Measurements from ENCODE around the gene TLX1. TPM values are rescaled to one million over a fixed set of nuclear protein-coding genes. Genes with fewer than 3 reads are reported as not detected.

The TLX1 gene
- not detected for polyA plus RNA-seq (2012; ENCODE audit: missing spikeins)

- DNase-seq (ENCODE audit: insufficient read length) (no peak), FAIRE-seq (no peak)
- TF ChIP-seq POLR2A (IDR thresholded peaks at IDR 0.05; ENCODE audit: low read depth, low read length): no peak
- no peak for TF ChIP-seq TAF1 (IDR thresholded peaks at IDR 0.05; ENCODE audit: borderline replicate concordance, low read depth, low read length)
- TF ChIP-seq POLR2AphosphoS5 (IDR thresholded peaks at IDR 0.05; ENCODE audit: low read depth, low read length): no peak
Observed at GRCh38 chr10:101130984-101131961, at the start of gene TLX1. TLX1 (plus strand) TSS chr10:101131300; CDS start chr10:101131542, 242 bp downstream.

- TF ChIP-seq POLR2AphosphoS5 (IDR thresholded peaks at IDR 0.05; ENCODE audit: low read depth, low read length): no peak
- TF ChIP-seq TAF1 (IDR thresholded peaks at IDR 0.05; ENCODE audit: borderline replicate concordance, low read depth, low read length): no peak
- no peak for TF ChIP-seq POLR2A (IDR thresholded peaks at IDR 0.05; ENCODE audit: low read depth, low read length)
- FAIRE-seq (no peak), DNase-seq (ENCODE audit: insufficient read length) (no peak)
Observed at GRCh38 chr10:101085846-101086245, 45.3 kb upstream of the TLX1 start.

GRCh38 chr10:101087376-101087775 lies 43.7 kb upstream of the TLX1 start:
- TF ChIP-seq POLR2A (IDR thresholded peaks at IDR 0.05; ENCODE audit: low read depth, low read length) (no peak), TAF1 (IDR thresholded peaks at IDR 0.05; ENCODE audit: borderline replicate concordance, low read depth, low read length) (no peak), POLR2AphosphoS5 (IDR thresholded peaks at IDR 0.05; ENCODE audit: low read depth, low read length) (no peak)
- no peak for DNase-seq (ENCODE audit: insufficient read length)
- no peak for FAIRE-seq

- no peak for DNase-seq (ENCODE audit: insufficient read length)
Observed at GRCh38 chr10:101087965-101088364, 43.1 kb upstream of the TLX1 start.

GRCh38 chr10:101089520-101090299 lies 41.4 kb upstream of the TLX1 start:
- no peak for FAIRE-seq
- TF ChIP-seq TAF1 (IDR thresholded peaks at IDR 0.05; ENCODE audit: borderline replicate concordance, low read depth, low read length) (no peak), POLR2A (IDR thresholded peaks at IDR 0.05; ENCODE audit: low read depth, low read length) (no peak), POLR2AphosphoS5 (IDR thresholded peaks at IDR 0.05; ENCODE audit: low read depth, low read length) (no peak)
- DNase-seq (ENCODE audit: insufficient read length): no peak

More at GRCh38 chr10:101087965-101088364, 43.1 kb upstream of the TLX1 start:
- no peak for FAIRE-seq
- TF ChIP-seq TAF1 (IDR thresholded peaks at IDR 0.05; ENCODE audit: borderline replicate concordance, low read depth, low read length): no peak
- TF ChIP-seq POLR2AphosphoS5 (IDR thresholded peaks at IDR 0.05; ENCODE audit: low read depth, low read length): no peak
- TF ChIP-seq POLR2A (IDR thresholded peaks at IDR 0.05; ENCODE audit: low read depth, low read length): no peak

- DNase-seq (ENCODE audit: insufficient read length): no peak
- TF ChIP-seq POLR2AphosphoS5 (IDR thresholded peaks at IDR 0.05; ENCODE audit: low read depth, low read length) (no peak), TAF1 (IDR thresholded peaks at IDR 0.05; ENCODE audit: borderline replicate concordance, low read depth, low read length) (no peak), POLR2A (IDR thresholded peaks at IDR 0.05; ENCODE audit: low read depth, low read length) (no peak)
- FAIRE-seq: no peak
Observed at GRCh38 chr10:101090597-101090996, 40.5 kb upstream of the TLX1 start.

GRCh38 chr10:101091546-101092290 lies 39.4 kb upstream of the TLX1 start:
- FAIRE-seq: no peak

GRCh38 chr10:101092881-101093354 lies 38.2 kb upstream of the TLX1 start:
- DNase-seq (ENCODE audit: insufficient read length) (no peak), FAIRE-seq (no peak)
- no peak for TF ChIP-seq TAF1 (IDR thresholded peaks at IDR 0.05; ENCODE audit: borderline replicate concordance, low read depth, low read length)

More at GRCh38 chr10:101091546-101092290, 39.4 kb upstream of the TLX1 start:
- TF ChIP-seq TAF1 (IDR thresholded peaks at IDR 0.05; ENCODE audit: borderline replicate concordance, low read depth, low read length) (no peak), POLR2AphosphoS5 (IDR thresholded peaks at IDR 0.05; ENCODE audit: low read depth, low read length) (no peak), POLR2A (IDR thresholded peaks at IDR 0.05; ENCODE audit: low read depth, low read length) (no peak)
- DNase-seq (ENCODE audit: insufficient read length): no peak

- FAIRE-seq: no peak
- DNase-seq (ENCODE audit: insufficient read length): no peak
- no peak for TF ChIP-seq POLR2AphosphoS5 (IDR thresholded peaks at IDR 0.05; ENCODE audit: low read depth, low read length)
- TF ChIP-seq TAF1 (IDR thresholded peaks at IDR 0.05; ENCODE audit: borderline replicate concordance, low read depth, low read length): no peak
- TF ChIP-seq POLR2A (IDR thresholded peaks at IDR 0.05; ENCODE audit: low read depth, low read length): no peak
Observed at GRCh38 chr10:101094121-101094879, 36.8 kb upstream of the TLX1 start.

GRCh38 chr10:101095004-101095403 lies 36.1 kb upstream of the TLX1 start:
- FAIRE-seq (no peak), DNase-seq (ENCODE audit: insufficient read length) (no peak)
- TF ChIP-seq POLR2A (IDR thresholded peaks at IDR 0.05; ENCODE audit: low read depth, low read length) (no peak), TAF1 (IDR thresholded peaks at IDR 0.05; ENCODE audit: borderline replicate concordance, low read depth, low read length) (no peak), POLR2AphosphoS5 (IDR thresholded peaks at IDR 0.05; ENCODE audit: low read depth, low read length) (no peak)
